ENCODE results near the gene ATF7IP2.
"Not testable (repeated sequence)": the region's sequence is repeated elsewhere in the genome, so short reads cannot be mapped to it uniquely, and the experiment has no call there.

The ATF7IP2 gene

GRCh38 chr16:10453159-10453510 lies 67.3 kb downstream of the ATF7IP2 start:
- no peak for DNase-seq

- DNase-seq = no peak
Measured at GRCh38 chr16:10465821-10466220, 80.0 kb downstream of the ATF7IP2 start.

GRCh38 chr16:10466313-10466712 lies 80.5 kb downstream of the ATF7IP2 start:
- DNase-seq = no peak

GRCh38 chr16:10466861-10467260 lies 81.0 kb downstream of the ATF7IP2 start:
- no peak for DNase-seq

- DNase-seq = not testable (repeated sequence)
Measured at GRCh38 chr16:10476636-10477035, 90.8 kb downstream of the ATF7IP2 start.

- DNase-seq = no peak
Measured at GRCh38 chr16:10480151-10480550, 94.3 kb downstream of the ATF7IP2 start.

GRCh38 chr16:10485159-10485558 lies 99.3 kb downstream of the ATF7IP2 start:
- no peak for DNase-seq

- no peak for DNase-seq
Measured at GRCh38 chr16:10485698-10486382, 100.0 kb downstream of the ATF7IP2 start.

GRCh38 chr16:10490141-10490540 lies 104.3 kb downstream of the ATF7IP2 start:
- DNase-seq = no peak

- no peak for DNase-seq
Measured at GRCh38 chr16:10493276-10493675, 107.4 kb downstream of the ATF7IP2 start.

GRCh38 chr16:10494343-10495030 lies 108.6 kb downstream of the ATF7IP2 start:
- no peak for DNase-seq

- DNase-seq = no peak
Measured at GRCh38 chr16:10495031-10495345, 109.1 kb downstream of the ATF7IP2 start.

- no peak for DNase-seq
Measured at GRCh38 chr16:10497132-10498101, 111.6 kb downstream of the ATF7IP2 start.

GRCh38 chr16:10500582-10500981 lies 114.7 kb downstream of the ATF7IP2 start:
- no peak for DNase-seq

- no peak for DNase-seq
Measured at GRCh38 chr16:10501016-10501607, 115.3 kb downstream of the ATF7IP2 start.

- no peak for DNase-seq
Measured at GRCh38 chr16:10502776-10503175, 116.9 kb downstream of the ATF7IP2 start.

GRCh38 chr16:10504404-10504885 lies 118.6 kb downstream of the ATF7IP2 start:
- no peak for DNase-seq

- DNase-seq = not testable (repeated sequence)
Measured at GRCh38 chr16:10505286-10505685, 119.4 kb downstream of the ATF7IP2 start.

- peak; percentile 42 for DNase-seq
Measured at GRCh38 chr16:10509534-10510025, 123.7 kb downstream of the ATF7IP2 start.

GRCh38 chr16:10510279-10510678 lies 124.4 kb downstream of the ATF7IP2 start:
- no peak for DNase-seq

- no peak for DNase-seq
Measured at GRCh38 chr16:10511829-10512228, 126.0 kb downstream of the ATF7IP2 start.

- no peak for DNase-seq
Measured at GRCh38 chr16:10514369-10515055, 128.7 kb downstream of the ATF7IP2 start.

All from activated CD4-positive, CD25-positive, alpha-beta regulatory T cell treated with anti-CD3 and anti-CD28 coated beads, Interleukin-2, amount 50 U/mL, for 72 hours (primary cell).